Measurements from ENCODE around the gene RCBTB1. TPM values are rescaled to one million over a fixed set of nuclear protein-coding genes. Genes with fewer than 3 reads are reported as not detected.

The RCBTB1 gene
- polyA plus RNA-seq, 1 donor (not counting 4 experiments of a cell fraction or from before 2014, with no cell fraction given): 26.9 TPM

DNA sequence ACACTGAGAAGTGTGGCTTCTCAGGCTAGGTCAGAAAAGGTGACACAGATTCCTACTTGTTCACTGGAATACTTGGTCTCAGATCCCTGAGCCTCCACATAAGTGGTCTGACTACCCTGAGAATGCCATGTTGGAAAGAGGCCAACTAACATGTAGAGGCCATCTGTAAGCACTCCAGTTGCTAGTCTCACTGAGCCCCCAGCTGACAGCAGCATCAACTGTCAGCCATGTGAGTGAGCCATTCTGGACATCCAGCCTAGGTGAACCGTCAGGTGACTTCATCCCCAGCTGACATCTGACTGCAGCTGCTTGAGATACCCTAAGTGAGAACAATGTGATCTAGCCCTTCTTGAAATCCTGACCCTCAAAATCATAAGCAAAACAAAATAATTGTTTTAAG is 24.8 kb upstream of the RCBTB1 start:
- H3K27me3 ChIP-seq (ENCODE audit: control insufficient read depth, extremely low read depth, insufficient read depth, low read length): no peaks in the 10 kb centered on the region
- no peaks in the 10 kb centered on the region for H4K20me1 ChIP-seq (ENCODE audit: control insufficient read depth, extremely low read depth, insufficient read depth, low read length)
- no peak for DNase-seq (ENCODE audit: low read depth, low spot score)
- TF ChIP-seq, protein P1, sequence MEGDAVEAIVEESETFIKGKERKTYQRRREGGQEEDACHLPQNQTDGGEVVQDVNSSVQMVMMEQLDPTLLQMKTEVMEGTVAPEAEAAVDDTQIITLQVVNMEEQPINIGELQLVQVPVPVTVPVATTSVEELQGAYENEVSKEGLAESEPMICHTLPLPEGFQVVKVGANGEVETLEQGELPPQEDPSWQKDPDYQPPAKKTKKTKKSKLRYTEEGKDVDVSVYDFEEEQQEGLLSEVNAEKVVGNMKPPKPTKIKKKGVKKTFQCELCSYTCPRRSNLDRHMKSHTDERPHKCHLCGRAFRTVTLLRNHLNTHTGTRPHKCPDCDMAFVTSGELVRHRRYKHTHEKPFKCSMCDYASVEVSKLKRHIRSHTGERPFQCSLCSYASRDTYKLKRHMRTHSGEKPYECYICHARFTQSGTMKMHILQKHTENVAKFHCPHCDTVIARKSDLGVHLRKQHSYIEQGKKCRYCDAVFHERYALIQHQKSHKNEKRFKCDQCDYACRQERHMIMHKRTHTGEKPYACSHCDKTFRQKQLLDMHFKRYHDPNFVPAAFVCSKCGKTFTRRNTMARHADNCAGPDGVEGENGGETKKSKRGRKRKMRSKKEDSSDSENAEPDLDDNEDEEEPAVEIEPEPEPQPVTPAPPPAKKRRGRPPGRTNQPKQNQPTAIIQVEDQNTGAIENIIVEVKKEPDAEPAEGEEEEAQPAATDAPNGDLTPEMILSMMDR (optimal IDR thresholded peaks at IDR 0.05 in 1 of 3, IDR thresholded peaks at IDR 0.05 in 1 of 3, conservative IDR thresholded peaks at IDR 0.05 in 1 of 3; ENCODE audit: extremely low read depth in 1 of 3, insufficient read depth in 2 of 3, low read length in 3 of 3): no peak
- TF ChIP-seq EZH2 (IDR thresholded peaks at IDR 0.05; ENCODE audit: low read length): no peak
- FAIRE-seq: no peak
- no peak overlapping the region for H3K27ac ChIP-seq (ENCODE audit: control insufficient read depth, insufficient read depth, low read length)
- H3K36me3 ChIP-seq (ENCODE audit: control insufficient read depth in 2 of 2, extremely low read depth in 1 of 2, insufficient read depth in 2 of 2, low read length in 2 of 2): no peaks in the 10 kb centered on the region
- no peak overlapping the region for H2AFZ ChIP-seq (ENCODE audit: control insufficient read depth, low read length)
- no peaks in the 10 kb centered on the region for H3K4me1 ChIP-seq (ENCODE audit: control insufficient read depth, extremely low read depth, insufficient read depth, low read length)
- H3K9me3 ChIP-seq (ENCODE audit: control insufficient read depth, low read depth, low read length): no peaks in the 10 kb centered on the region
- no peak overlapping the region for H3K9ac ChIP-seq (ENCODE audit: control insufficient read depth, extremely low read depth, insufficient read depth, low read length)
- dilution Hi-C loops (cut with MboI; ENCODE audit: extremely low pct_ligation_motif_present, low sequenced_read_pairs): no loop called here
- H3K9me1 ChIP-seq (ENCODE audit: control insufficient read depth, extremely low read depth, insufficient read depth, low read length): no peaks in the 10 kb centered on the region
- H3K4me2 ChIP-seq (ENCODE audit: control insufficient read depth, extremely low read depth, insufficient read depth, low read depth, low read length): no peak overlapping the region
- H3K4me3 ChIP-seq (ENCODE audit: control insufficient read depth in 2 of 3, extremely low read depth in 1 of 3, insufficient read depth in 2 of 3, low read depth in 1 of 3, low read length in 3 of 3): no peak overlapping the region
- H3K79me2 ChIP-seq (ENCODE audit: control insufficient read depth, insufficient read depth, low read length): no peaks in the 10 kb centered on the region

DNA sequence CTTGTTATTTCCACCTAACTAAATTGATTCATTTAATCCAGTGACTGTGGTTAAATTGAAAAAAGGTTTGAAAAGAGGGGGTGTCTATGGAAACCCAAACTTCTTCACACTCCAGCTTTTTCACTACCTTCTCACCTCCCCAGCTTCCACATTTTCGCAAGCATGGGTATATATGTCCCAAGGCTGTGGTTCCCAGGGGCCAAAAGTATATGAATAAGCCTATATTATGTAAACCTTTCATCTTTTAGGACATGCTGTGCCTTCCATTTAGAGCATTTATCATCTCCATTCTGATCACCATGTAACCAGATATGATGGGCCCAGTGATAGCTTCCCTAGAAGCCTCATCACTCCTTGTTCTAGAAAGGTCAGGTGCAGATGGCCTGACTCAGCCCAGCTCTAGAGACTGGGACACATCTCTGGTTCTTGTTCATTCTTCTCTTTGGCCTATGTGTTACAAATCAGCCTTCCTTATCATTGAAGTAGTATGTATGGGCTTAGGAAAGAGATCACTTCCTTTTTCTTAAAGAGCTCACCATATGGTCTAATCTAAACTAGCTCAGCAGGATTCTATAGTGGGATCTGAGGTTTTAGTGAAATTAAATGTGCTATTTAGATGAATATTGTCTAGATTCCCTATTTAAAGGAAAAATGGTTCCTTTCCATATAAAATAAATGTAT is 23.4 kb upstream of the RCBTB1 start:
- dilution Hi-C loops (cut with MboI; ENCODE audit: extremely low pct_ligation_motif_present, low sequenced_read_pairs): no loop called here
- no peak for DNase-seq (ENCODE audit: low read depth, low spot score)
- Histone ChIP-seq H3K36me3 (ENCODE audit: control insufficient read depth in 2 of 2, extremely low read depth in 1 of 2, insufficient read depth in 2 of 2, low read length in 2 of 2) (no peaks in the 10 kb centered on the region), H2AFZ (ENCODE audit: control insufficient read depth, low read length) (no peak overlapping the region), H3K4me2 (ENCODE audit: control insufficient read depth, extremely low read depth, insufficient read depth, low read depth, low read length) (no peak overlapping the region), H3K27me3 (ENCODE audit: control insufficient read depth, extremely low read depth, insufficient read depth, low read length) (no peaks in the 10 kb centered on the region), H3K79me2 (ENCODE audit: control insufficient read depth, insufficient read depth, low read length) (no peaks in the 10 kb centered on the region), H4K20me1 (ENCODE audit: control insufficient read depth, extremely low read depth, insufficient read depth, low read length) (no peaks in the 10 kb centered on the region), H3K27ac (ENCODE audit: control insufficient read depth, insufficient read depth, low read length) (no peak overlapping the region), H3K4me1 (ENCODE audit: control insufficient read depth, extremely low read depth, insufficient read depth, low read length) (no peaks in the 10 kb centered on the region), H3K4me3 (ENCODE audit: control insufficient read depth in 2 of 3, extremely low read depth in 1 of 3, insufficient read depth in 2 of 3, low read depth in 1 of 3, low read length in 3 of 3) (no peak overlapping the region), H3K9ac (ENCODE audit: control insufficient read depth, extremely low read depth, insufficient read depth, low read length) (no peak overlapping the region), H3K9me1 (ENCODE audit: control insufficient read depth, extremely low read depth, insufficient read depth, low read length) (no peaks in the 10 kb centered on the region), H3K9me3 (ENCODE audit: control insufficient read depth, low read depth, low read length) (no peaks in the 10 kb centered on the region)
- no peak for FAIRE-seq
- no peak for TF ChIP-seq EZH2 (IDR thresholded peaks at IDR 0.05; ENCODE audit: low read length)
- TF ChIP-seq, protein P1 (optimal IDR thresholded peaks at IDR 0.05 in 1 of 3, IDR thresholded peaks at IDR 0.05 in 1 of 3, conservative IDR thresholded peaks at IDR 0.05 in 1 of 3; ENCODE audit: extremely low read depth in 1 of 3, insufficient read depth in 2 of 3, low read length in 3 of 3): no peak

All from keratinocyte (primary cell).